ENCODE results near the gene COPG2.
"Not testable (repeated sequence)": the region's sequence is repeated elsewhere in the genome, so short reads cannot be mapped to it uniquely, and the experiment has no call there.

- TF ChIP-seq CTCF, POLR2A, EP300 (IDR thresholded peaks at IDR 0.05): not testable (repeated sequence)
These were observed 126.3 kb downstream of the COPG2 start for GRCh38 chr7:130542297-130542696.
